K562 treated with DMSO at 1 percent for 12 hours (cell line): ENCODE results near the gene SLC16A6. TPM values are rescaled to one million over a fixed set of nuclear protein-coding genes. Genes with fewer than 3 reads are reported as not detected.

Experiments used
- total RNA-seq: library from RNA; unstranded; fragments of 300-600 nt; gene quantifications from 2 replicates; pipeline ENCODE4 v1.2.3, GENCODE V29; 2022; ENCODE audit not compliant: insufficient read depth

The SLC16A6 gene, protein sequence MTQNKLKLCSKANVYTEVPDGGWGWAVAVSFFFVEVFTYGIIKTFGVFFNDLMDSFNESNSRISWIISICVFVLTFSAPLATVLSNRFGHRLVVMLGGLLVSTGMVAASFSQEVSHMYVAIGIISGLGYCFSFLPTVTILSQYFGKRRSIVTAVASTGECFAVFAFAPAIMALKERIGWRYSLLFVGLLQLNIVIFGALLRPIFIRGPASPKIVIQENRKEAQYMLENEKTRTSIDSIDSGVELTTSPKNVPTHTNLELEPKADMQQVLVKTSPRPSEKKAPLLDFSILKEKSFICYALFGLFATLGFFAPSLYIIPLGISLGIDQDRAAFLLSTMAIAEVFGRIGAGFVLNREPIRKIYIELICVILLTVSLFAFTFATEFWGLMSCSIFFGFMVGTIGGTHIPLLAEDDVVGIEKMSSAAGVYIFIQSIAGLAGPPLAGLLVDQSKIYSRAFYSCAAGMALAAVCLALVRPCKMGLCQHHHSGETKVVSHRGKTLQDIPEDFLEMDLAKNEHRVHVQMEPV
- total RNA-seq: not detected in 2 replicates

DNA sequence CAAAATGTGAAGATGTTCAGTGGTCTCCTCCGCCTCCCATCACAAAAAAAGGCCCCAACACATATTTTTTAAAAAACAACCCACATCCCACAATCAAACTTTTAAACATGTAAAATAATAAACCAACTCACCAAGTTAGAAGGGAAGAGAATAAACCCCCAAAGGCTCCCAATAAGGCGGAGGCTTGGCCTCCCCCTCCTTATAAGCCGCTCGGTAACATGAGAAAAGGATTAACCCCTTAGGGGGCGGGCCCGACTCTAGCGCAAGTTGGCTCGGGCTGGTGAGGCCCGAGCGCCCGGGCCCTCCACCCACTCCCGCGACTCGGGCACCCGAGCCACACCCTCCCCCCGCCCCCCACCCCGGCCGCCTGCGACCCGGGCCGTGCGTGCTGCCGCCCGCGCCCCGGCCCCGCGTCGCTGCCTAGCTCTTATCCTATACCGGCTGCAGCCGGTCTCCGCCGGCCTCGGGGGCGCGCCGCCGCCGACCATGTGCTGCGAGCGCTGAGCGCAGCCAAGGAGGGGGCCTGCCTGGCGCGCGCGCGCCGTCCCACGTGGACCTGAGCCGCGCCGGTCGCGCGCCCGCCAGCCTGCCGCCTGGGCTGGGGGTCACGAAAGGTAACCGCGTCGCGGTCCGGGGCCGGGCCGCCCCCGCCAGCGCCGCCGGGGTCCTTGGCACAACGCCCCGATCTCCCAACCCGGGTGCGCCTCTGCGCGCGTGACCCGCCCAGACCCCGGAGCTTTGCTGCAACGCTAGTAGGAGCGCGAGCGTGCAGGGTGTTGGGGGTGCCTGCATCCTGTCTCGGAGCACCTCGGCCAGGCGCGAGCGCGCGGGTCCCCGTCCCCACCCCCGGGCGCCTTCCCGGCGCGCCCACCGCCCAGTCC is at the start of gene SLC16A6, which contains the start of gene ARSG:
SLC16A6 (minus strand) TSS at position 173 of the 881 bp plus-strand sequence. CDS start 12,807 bp downstream, outside the sequence.
ARSG (plus strand) TSS at position 541 of the 881 bp plus-strand sequence. CDS start 15,999 bp downstream, outside the sequence.

DNA sequence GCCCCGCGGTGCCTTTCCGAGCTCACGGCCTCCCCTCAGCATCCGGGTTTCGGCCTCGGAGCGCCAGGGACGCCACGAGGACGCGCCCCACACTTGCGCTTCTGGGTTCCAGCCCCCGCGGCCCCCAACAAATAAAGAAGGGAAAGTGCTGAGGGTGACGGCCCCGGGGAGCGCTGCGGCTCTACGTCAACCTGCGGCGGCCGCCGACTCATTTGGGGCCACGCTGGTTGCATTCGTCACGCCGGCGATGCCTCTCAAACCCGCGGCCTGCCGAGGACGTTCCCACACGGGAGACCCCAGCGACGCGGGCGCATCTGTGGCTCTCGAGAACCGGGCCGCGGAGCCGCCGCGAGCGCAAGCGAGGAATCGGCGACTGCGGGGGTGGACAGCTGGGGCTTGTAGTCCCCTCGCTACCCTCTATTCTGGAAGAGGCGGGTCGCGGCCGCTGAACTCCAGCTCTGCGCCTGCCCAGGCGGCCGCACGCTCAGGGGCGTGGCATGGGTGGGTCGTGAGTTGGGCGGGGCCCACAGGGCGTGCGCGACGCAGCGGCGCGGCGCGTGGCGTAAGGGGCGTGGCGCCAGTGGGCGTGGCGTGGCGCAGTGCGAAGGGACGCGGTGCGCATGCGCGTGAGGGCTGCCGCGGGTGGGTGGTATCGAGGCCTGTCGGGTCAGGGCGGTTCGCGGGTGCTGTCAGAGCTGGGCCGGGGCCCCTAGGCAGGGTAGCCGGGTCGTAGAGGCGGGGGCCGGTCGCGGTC is 43.3 kb downstream of the SLC16A6 start, which contains the start of gene AMZ2:
AMZ2 (plus strand) TSS at position 599 of the 754 bp plus-strand sequence. CDS start 2,145 bp downstream, outside the sequence.

Other genes starting within 250 kb of the SLC16A6 start
- gene AMZ2, start 43.1 kb downstream of the SLC16A6 start, total RNA-seq: 26.3 and 43.4 TPM in 2 replicates
- gene ARSG, start 368 bp upstream of the SLC16A6 start, total RNA-seq: 1.00 TPM in 1 of 2 replicates, not detected in the other
- 15.9 and 37.7 TPM in 2 replicates for gene WIPI1, start 166.4 kb upstream of the SLC16A6 start, total RNA-seq
- 23.2 and 70.3 TPM in 2 replicates for gene PRKAR1A, start 221.3 kb upstream of the SLC16A6 start, total RNA-seq